A549 treated with dexamethasone at 1 μM for 4 hours (cell line): ENCODE data around the gene POLR1H. TPM values are rescaled to one million over a fixed set of nuclear protein-coding genes. Genes with fewer than 3 reads are reported as not detected.

ENCODE experiments used
- total RNA-seq: library from RNA; stranded (reverse); fragments of 200-300 nt; extraction: Qiagen RNA extraction; gene quantifications from 5 replicates; pipeline ENCODE4 v1.2.3, GENCODE V29; 2022

POLR1H gene, protein sequence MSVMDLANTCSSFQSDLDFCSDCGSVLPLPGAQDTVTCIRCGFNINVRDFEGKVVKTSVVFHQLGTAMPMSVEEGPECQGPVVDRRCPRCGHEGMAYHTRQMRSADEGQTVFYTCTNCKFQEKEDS
- total RNA-seq, result 29.0 to 31.5 TPM (median 30.1 TPM) in 5 replicates

DNA sequence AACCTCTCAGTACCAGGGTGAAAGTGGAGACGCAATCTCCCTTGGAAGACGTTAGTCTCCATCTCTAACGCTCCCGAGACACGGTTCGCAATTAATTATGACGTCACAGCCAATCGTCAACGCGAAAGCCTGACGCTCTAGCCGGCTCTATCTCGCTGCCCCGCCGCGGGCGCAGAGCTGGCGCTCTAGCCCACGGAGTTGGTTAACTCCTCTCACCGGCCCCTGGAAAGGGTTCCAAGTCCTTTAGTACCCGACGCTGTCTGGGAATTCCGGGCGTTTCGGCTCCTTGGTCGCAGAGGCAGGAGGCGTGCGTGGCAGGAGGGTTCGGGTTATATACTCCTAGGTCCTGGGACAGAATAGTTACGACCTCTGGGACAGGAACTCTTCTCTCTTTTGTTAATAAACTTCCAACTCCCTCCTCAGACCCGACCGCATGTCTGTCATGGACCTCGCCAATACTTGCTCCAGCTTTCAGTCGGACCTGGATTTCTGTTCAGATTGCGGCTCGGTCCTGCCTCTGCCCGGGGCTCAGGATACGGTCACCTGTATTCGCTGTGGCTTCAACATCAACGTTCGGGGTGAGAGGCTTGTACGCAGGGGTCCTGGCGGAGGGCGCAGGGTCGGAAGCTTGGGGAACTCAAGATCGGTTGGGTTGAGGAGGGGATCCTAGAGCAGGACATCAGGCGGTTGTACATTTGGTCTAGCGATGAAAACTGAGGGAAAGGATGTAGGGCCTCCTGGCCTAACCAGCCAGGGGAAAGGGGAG is at the start of gene POLR1H:
Gene POLR1H, plus strand, starts transcription at position 174 of the 766 bp plus-strand sequence. Its CDS starts 260 bp downstream, at position 434.

DNA sequence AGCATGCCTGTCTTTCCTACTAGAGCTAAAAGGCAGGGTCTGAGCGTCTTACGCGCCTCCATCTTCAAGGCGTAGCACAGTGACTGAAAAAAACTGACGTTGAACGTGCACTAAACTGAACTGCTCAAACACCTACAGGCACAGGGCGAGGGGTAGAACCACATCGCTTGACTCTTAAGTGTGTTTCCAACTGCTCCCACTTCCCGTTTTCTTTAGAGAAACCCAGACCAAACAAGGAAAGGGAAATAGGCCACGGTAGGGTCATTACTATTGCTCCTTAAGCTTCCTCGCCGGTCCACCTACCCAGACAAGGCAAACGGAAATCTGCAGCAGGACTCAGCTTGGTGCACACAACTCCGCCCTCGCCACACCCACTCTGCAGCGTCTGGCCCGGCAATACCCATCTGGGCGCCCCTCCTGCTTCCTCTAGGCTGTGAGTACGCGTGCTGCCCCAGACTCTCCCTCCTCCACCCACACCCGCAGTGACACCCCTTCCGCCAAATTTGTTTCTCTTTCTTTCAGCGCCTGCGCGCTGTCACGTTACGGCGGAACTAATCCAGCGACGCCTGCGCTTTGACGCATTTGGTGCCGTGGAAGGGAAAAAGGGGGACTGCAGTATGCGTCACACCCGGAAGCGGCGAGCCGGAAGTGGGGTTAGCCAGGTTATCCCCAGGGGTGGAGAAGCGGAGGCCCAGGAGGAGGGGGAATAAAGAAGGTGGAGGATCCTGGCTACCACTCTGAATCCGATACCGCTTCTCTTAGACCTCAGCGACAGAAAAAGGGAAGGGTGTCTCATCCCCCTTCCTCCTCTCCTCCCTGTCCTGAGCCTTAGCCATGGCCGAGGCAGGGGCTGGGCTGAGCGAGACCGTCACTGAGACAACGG is 5.8 kb downstream of the POLR1H start, which contains the start of gene PPP1R11:
Gene PPP1R11, plus strand, starts transcription at position 622 of the 883 bp plus-strand sequence. Its CDS starts 213 bp downstream, at position 835.

DNA sequence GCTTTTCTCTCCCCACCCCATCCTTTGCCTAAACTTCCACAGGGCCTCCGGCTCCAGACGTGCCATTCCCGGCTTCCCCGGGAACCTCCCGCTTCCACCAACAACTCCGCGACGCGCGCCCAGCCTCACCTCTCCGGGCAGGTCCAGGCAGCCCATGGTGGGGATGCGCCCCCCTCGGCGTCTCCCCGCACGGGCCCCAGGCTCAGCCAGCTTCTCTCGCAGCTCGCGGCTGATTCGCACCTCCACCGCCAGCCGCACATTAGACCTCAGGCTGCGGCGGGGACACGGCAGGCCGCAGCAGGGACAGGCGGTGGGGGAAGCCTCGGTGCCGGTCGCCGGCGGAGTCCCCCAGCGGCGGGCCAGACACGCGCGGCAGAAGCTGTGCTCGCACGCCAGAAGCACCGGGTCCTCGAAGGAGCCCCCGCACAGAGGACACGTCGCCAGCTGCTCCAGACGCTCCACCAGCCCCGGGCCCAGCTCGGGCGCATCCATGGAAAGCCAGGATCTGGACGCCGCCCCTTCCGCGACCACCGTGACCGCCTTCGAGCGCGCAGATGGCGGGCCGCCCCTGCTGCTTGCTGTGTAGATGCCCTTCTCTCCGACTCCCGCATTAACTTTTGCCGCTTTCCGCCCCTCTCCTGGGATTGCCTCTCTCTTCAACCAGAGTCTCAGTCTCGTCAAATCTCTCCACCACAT is 14.2 kb downstream of the POLR1H start, which contains the start of gene RNF39:
Gene RNF39, minus strand, starts transcription at position 676 of the 696 bp plus-strand sequence. Its CDS starts 184 bp downstream, at position 492.

DNA sequence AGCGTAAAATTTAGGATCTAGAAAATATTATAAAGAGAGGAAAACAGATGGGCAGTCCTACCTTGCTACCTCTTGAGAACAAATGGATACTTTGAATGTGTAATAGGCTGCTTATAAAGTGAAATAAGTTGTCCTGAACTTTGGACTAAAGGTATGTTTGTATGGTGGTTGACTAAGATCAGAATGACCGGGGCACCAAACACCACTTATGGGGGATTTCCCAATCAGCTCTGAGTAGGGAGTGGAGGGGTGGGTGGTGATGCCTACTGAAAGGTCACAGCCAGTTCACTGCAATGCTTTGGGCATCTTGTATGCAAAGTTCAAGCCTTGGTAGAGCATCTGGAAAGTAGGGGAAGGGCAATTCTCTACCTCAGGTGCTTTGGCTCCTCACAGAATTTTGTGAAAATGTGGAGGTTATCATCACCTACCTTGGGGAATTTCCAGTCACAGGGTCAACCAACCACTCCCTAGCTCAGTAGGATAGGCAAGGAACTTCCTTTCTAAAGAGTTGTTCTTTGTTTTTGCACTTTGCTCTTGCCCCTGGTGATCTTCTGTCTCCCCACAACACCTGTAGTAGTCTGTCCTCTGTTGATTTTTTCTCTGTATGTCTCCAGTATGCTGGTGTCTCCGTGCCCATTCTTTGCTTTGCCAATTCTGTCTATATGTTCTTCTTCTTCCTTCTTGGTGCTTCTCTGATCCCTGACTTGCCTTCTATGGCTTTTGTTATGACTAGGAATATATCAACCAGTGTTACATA is 52.1 kb downstream of the POLR1H start, which contains the start of gene TRIM31:
Gene TRIM31, minus strand, starts transcription at position 88 of the 757 bp plus-strand sequence. CDS start 285 bp downstream, outside the sequence.

Other genes starting within 250 kb of the POLR1H start
- not detected in 5 replicates for gene HLA-G, start 233.4 kb upstream of the POLR1H start, total RNA-seq
- 120 to 143 TPM (median 135 TPM) in 5 replicates for gene HLA-A, start 118.7 kb upstream of the POLR1H start, total RNA-seq
- 37.8 to 43.5 TPM (median 41.4 TPM) in 5 replicates for gene PPP1R11, start 5.9 kb downstream of the POLR1H start, total RNA-seq
- 0.06 to 0.10 TPM in 2 of 5 replicates, not detected in the others for gene RNF39, start 14.5 kb downstream of the POLR1H start, total RNA-seq
- gene TRIM31, start 51.8 kb downstream of the POLR1H start, total RNA-seq, result 0.69 to 0.76 TPM (median 0.70 TPM) in 5 replicates
- not detected in 5 replicates for gene TRIM40, start 74.9 kb downstream of the POLR1H start, total RNA-seq
- gene TRIM10, start 99.9 kb downstream of the POLR1H start, total RNA-seq, result 0.04 TPM in 1 of 5 replicates, not detected in the others
- gene TRIM15, start 102.3 kb downstream of the POLR1H start, total RNA-seq, result not detected in 5 replicates
- gene TRIM26, start 152.1 kb downstream of the POLR1H start, total RNA-seq, result 27.4 to 30.7 TPM (median 28.7 TPM) in 5 replicates